ENCODE data around the gene MEIS3. TPM values are rescaled to one million over a fixed set of nuclear protein-coding genes. Genes with fewer than 3 reads are reported as not detected.

MEIS3 gene
- total and polyA plus RNA-seq, 10 of the 15 experiments (the other 5 are each of a cell fraction or from before 2014, with no cell fraction given), result 0.05 to 0.23 TPM; not detected in 8

DNA sequence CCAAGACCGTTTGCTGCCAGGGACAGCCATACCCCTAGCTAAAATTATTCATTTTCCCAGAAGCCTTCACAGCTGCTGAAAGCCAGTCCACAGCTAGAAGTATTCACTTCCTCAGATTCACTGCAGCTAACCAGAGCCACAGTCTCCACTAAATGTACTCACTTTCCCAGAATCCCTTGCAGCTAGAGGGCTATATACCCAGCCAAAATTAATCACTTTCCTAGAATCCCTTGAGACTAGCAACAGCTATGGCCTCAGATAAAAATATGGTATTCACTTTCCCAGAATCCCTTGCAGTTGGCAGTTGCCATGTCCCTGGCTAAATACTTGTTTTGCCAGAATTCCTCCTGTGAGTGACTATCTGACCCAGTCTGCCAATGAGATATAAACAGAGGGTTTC lies 13.8 kb upstream of the MEIS3 start:
- no peak overlapping the region for H3K9ac ChIP-seq (ENCODE audit: control insufficient read depth, insufficient read depth, low read length)
- ATAC-seq (no peak), DNase-seq (ENCODE audit: low read depth, low spot score) (no peak), FAIRE-seq (peak; percentile 18)
- WGBS (ENCODE audit: insufficient coverage, insufficient replicate concordance, low lambda C conversion rate, missing lambda C conversion rate), result 0% methylated on average over 1 of the region's 1 CpG
- ChIA-PET RAD21 (ENCODE audit: unreplicated experiment) (interaction anchor here (0.6 to 1.4 kb wide), 4 partner anchors 28 to 277 kb away, joined by 3 read pairs; no protein-coding TSS in a partner anchor), CTCF (interaction anchor here (0.6 to 9.9 kb wide), 16 partner anchors 8 to 362 kb away, joined by 3 to 163 read pairs (median 4); partner anchors contain the start of genes DHX34, EHD2, KPTN and NAPA), POLR2A (no interaction called here), SMC1A (ENCODE audit: uncharacterized antibody, unreplicated experiment) (interaction anchor here (0.7 to 1.8 kb wide), 9 partner anchors 17 to 314 kb away, joined by 3 to 9 read pairs (median 3); no protein-coding TSS in a partner anchor)
- no peaks in the 10 kb centered on the region for H3K9me3 ChIP-seq (replicated peaks; ENCODE audit: control insufficient read depth, insufficient read depth, low read length)
- TF ChIP-seq, protein P1, sequence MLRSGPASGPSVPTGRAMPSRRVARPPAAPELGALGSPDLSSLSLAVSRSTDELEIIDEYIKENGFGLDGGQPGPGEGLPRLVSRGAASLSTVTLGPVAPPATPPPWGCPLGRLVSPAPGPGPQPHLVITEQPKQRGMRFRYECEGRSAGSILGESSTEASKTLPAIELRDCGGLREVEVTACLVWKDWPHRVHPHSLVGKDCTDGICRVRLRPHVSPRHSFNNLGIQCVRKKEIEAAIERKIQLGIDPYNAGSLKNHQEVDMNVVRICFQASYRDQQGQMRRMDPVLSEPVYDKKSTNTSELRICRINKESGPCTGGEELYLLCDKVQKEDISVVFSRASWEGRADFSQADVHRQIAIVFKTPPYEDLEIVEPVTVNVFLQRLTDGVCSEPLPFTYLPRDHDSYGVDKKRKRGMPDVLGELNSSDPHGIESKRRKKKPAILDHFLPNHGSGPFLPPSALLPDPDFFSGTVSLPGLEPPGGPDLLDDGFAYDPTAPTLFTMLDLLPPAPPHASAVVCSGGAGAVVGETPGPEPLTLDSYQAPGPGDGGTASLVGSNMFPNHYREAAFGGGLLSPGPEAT (IDR thresholded peaks at IDR 0.05; ENCODE audit: low read depth), result no peak
- no peak for TF ChIP-seq JUND (IDR thresholded peaks at IDR 0.05; ENCODE audit: low read depth, low read length)
- peak; percentile 21; the same call in 1 of the 2 replicates for TF ChIP-seq SPI1 (IDR thresholded peaks at IDR 0.05; ENCODE audit: borderline replicate concordance, insufficient read depth, low read depth, low read length)
- peaks cover 2 to 13% of the 10 kb centered on the region in 2 experiments for H3K27me3 ChIP-seq (replicated peaks in 1 of 2; ENCODE audit: control insufficient read depth in 2 of 2, insufficient read depth in 2 of 2, low read length in 1 of 2)
- H3K4me3 ChIP-seq, result no peak overlapping the region
- in situ Hi-C loops (cut with MboI), result no loop called here
- no peak overlapping the region; the same call in 1 of the 2 replicates for H2AFZ ChIP-seq (ENCODE audit: control insufficient read depth, low read depth, low read length)
- no TSS peak for BruUV-seq (replicated peaks)
- H3K4me2 ChIP-seq (ENCODE audit: control insufficient read depth, insufficient read depth), result no peak overlapping the region
- no peaks in the 10 kb centered on the region for H3K36me3 ChIP-seq (ENCODE audit: control insufficient read depth in 2 of 2, insufficient read depth in 2 of 2, low read length in 1 of 2)
- no peaks in the 10 kb centered on the region for H4K20me1 ChIP-seq (ENCODE audit: control insufficient read depth, insufficient read depth)
- intact Hi-C loops (cut with micrococcal nuclease; ENCODE audit: unreplicated experiment), result no loop called here
- H3K27ac ChIP-seq (ENCODE audit: control insufficient read depth, insufficient read depth), result no peak overlapping the region
- peaks cover 6% of the 10 kb centered on the region for H3K4me1 ChIP-seq (ENCODE audit: control insufficient read depth, insufficient read depth, low read length)
- H3K79me2 ChIP-seq (ENCODE audit: control insufficient read depth, insufficient read depth, low read length), result no peaks in the 10 kb centered on the region

DNA sequence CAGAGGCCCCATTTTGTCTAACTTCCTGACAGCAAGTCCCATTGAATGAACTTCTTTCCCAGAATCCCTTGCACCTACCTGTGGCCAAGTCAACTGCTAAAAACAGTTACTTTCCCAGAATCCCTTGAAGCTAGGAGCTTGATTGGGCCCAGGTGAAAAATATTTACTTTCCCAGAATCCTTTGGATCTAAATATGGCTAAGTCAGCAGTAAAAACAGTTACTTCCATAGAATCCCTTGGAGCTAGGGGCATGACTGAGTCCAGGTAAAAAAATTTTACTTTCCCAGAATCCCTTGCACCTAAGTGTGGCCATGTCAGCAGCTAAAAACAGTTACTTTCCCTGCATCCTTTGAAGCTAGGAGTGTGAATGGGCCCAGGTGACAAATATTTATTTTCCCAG lies 13.2 kb upstream of the MEIS3 start:
- Histone ChIP-seq H3K36me3 (ENCODE audit: control insufficient read depth in 2 of 2, insufficient read depth in 2 of 2, low read length in 1 of 2) (no peaks in the 10 kb centered on the region), H3K4me2 (ENCODE audit: control insufficient read depth, insufficient read depth) (no peak overlapping the region), H3K79me2 (ENCODE audit: control insufficient read depth, insufficient read depth, low read length) (no peaks in the 10 kb centered on the region), H4K20me1 (ENCODE audit: control insufficient read depth, insufficient read depth) (no peaks in the 10 kb centered on the region), H3K27ac (ENCODE audit: control insufficient read depth, insufficient read depth) (no peak overlapping the region), H3K9me3 (replicated peaks; ENCODE audit: control insufficient read depth, insufficient read depth, low read length) (no peaks in the 10 kb centered on the region), H3K4me1 (ENCODE audit: control insufficient read depth, insufficient read depth, low read length) (peaks cover 9% of the 10 kb centered on the region), H3K27me3 (replicated peaks in 1 of 2; ENCODE audit: control insufficient read depth in 2 of 2, insufficient read depth in 2 of 2, low read length in 1 of 2) (peaks cover 2 to 13% of the 10 kb centered on the region in 2 experiments; a peak in 3 of 4 replicates), H3K4me3 (no peak overlapping the region), H2AFZ (ENCODE audit: control insufficient read depth, low read depth, low read length) (no peak overlapping the region), H3K9ac (ENCODE audit: control insufficient read depth, insufficient read depth, low read length) (no peak overlapping the region)
- CTCF ChIA-PET, result interaction anchor here (0.7 to 9.9 kb wide), 10 partner anchors 9 to 280 kb away, joined by 3 to 163 read pairs (median 4); partner anchors contain the start of genes DHX34, EHD2, KPTN and NAPA
- BruUV-seq (replicated peaks), result no TSS peak
- FAIRE-seq (no peak), DNase-seq (ENCODE audit: low read depth, low spot score) (no peak), ATAC-seq (no peak)
- RAD21 ChIA-PET (ENCODE audit: unreplicated experiment), result interaction anchor here (0.6 to 1.4 kb wide), 2 partner anchors 28 to 277 kb away, joined by 3 read pairs; no protein-coding TSS in a partner anchor
- intact Hi-C loops (cut with micrococcal nuclease; ENCODE audit: unreplicated experiment), result no loop called here
- SMC1A ChIA-PET (ENCODE audit: uncharacterized antibody, unreplicated experiment), result interaction anchor here (0.7 to 1.8 kb wide), 8 partner anchors 17 to 315 kb away, joined by 3 to 9 read pairs (median 3); no protein-coding TSS in a partner anchor
- in situ Hi-C loops (cut with MboI), result no loop called here
- no peak for TF ChIP-seq PAX5 (IDR thresholded peaks at IDR 0.05; ENCODE audit: borderline replicate concordance, low read depth, low read length)
- no peak for TF ChIP-seq MEF2A (IDR thresholded peaks at IDR 0.05; ENCODE audit: insufficient read depth, low read depth, low read length)
- TF ChIP-seq TCF7 (IDR thresholded peaks at IDR 0.05; ENCODE audit: borderline replicate concordance), result no peak
- no peak for TF ChIP-seq SIN3A (IDR thresholded peaks at IDR 0.05; ENCODE audit: low read depth, low read length)
- no peak for TF ChIP-seq YBX1 (IDR thresholded peaks at IDR 0.05)
- TF ChIP-seq, protein P2, sequence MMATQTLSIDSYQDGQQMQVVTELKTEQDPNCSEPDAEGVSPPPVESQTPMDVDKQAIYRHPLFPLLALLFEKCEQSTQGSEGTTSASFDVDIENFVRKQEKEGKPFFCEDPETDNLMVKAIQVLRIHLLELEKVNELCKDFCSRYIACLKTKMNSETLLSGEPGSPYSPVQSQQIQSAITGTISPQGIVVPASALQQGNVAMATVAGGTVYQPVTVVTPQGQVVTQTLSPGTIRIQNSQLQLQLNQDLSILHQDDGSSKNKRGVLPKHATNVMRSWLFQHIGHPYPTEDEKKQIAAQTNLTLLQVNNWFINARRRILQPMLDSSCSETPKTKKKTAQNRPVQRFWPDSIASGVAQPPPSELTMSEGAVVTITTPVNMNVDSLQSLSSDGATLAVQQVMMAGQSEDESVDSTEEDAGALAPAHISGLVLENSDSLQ (IDR thresholded peaks at IDR 0.05), result no peak
- TF ChIP-seq NBN (IDR thresholded peaks at IDR 0.05), result no peak
- TF ChIP-seq NR2F1 (conservative IDR thresholded peaks at IDR 0.05), result no peak
- no peak for TF ChIP-seq GATAD2B (conservative IDR thresholded peaks at IDR 0.05; ENCODE audit: low read depth)
- no peak for TF ChIP-seq ZNF384 (IDR thresholded peaks at IDR 0.05; ENCODE audit: borderline replicate concordance, low read depth, low read length)
- TF ChIP-seq ASH2L (IDR thresholded peaks at IDR 0.05; ENCODE audit: borderline replicate concordance, low read depth), result no peak
- TF ChIP-seq TBL1XR1 (IDR thresholded peaks at IDR 0.05; ENCODE audit: low read depth, low read length), result no peak
- POLR2A ChIA-PET, result no interaction called here
